Endodermal cell (in vitro differentiated cells): Measurements from ENCODE around the gene RAB3B. TPM values are rescaled to one million over a fixed set of nuclear protein-coding genes. Genes with fewer than 3 reads are reported as not detected.

ENCODE experiments used
- DNase-seq: peaks from one replicate; pipeline ENCODE4 v3.0.0-alpha.2; 2017
- H3K27ac ChIP-seq: 2 replicates; pipeline ENCODE4 v1.5.1; 2013; ENCODE audit warnings: mild to moderate bottlenecking, low read depth, low read length, moderate library complexity
- H3K27me3 ChIP-seq: 2 replicates; pipeline ENCODE4 v1.6.1; 2013; ENCODE audit warnings: mild to moderate bottlenecking, low read length, moderate library complexity; ENCODE audit not compliant: insufficient read depth, control insufficient read depth, poor library complexity, severe bottlenecking
- H3K36me3 ChIP-seq: 2 replicates; pipeline ENCODE4 v1.7.0; 2013; ENCODE audit warnings: mild to moderate bottlenecking, low read length, moderate library complexity; ENCODE audit not compliant: control insufficient read depth, insufficient read depth
- H3K4me1 ChIP-seq: one replicate; pipeline ENCODE4 v1.7.0; 2013; ENCODE audit warnings: low read length; ENCODE audit not compliant: control insufficient read depth, insufficient read depth
- H3K4me3 ChIP-seq: 2 replicates; pipeline ENCODE4 v1.5.1; 2013; ENCODE audit warnings: mild to moderate bottlenecking, low read length, moderate library complexity
- H3K9ac ChIP-seq: 2 replicates; pipeline ENCODE4 v1.6.1; 2013; ENCODE audit warnings: mild to moderate bottlenecking, low read length, moderate library complexity; ENCODE audit not compliant: poor library complexity, severe bottlenecking; ENCODE audit errors: extremely low read depth
- H3K9me3 ChIP-seq: 2 replicates; pipeline ENCODE4 v1.6.1; 2013; ENCODE audit warnings: mild to moderate bottlenecking, low read length, moderate library complexity; ENCODE audit not compliant: control insufficient read depth
- H3K27ac Mint-ChIP-seq: 2 replicates; pipeline ENCODE4 v1.8.0; 2020; ENCODE audit warnings: mixed read lengths
- H3K27me3 Mint-ChIP-seq: 2 replicates; pipeline ENCODE4 v1.8.0; 2021; ENCODE audit warnings: mild to moderate bottlenecking, mixed read lengths; ENCODE audit not compliant: insufficient read depth
- H3K36me3 Mint-ChIP-seq: 2 replicates; pipeline ENCODE4 v1.8.0; 2020; ENCODE audit warnings: low read depth, mixed read lengths
- H3K4me1 Mint-ChIP-seq: 2 replicates; pipeline ENCODE4 v1.8.0; 2020; ENCODE audit warnings: mixed read lengths
- H3K4me3 Mint-ChIP-seq: 2 replicates; pipeline ENCODE4 v1.8.0; 2020; ENCODE audit warnings: mild to moderate bottlenecking, moderate library complexity, mixed read lengths
- H3K9me3 Mint-ChIP-seq: 2 replicates; pipeline ENCODE4 v1.8.0; 2020; ENCODE audit warnings: mild to moderate bottlenecking, mixed read lengths
- WGBS, 2 experiments: methylation state at CpG; one replicate each; pipeline versions ENCODE4 v1.1.5 to v1.1.7; 2013; ENCODE audit warnings: missing lambda C conversion rate in 2 of 2, mixed read lengths in 1 of 2; ENCODE audit not compliant: insufficient coverage in 1 of 2, insufficient read length in 1 of 2; 5-methylcytosine and 5-hydroxymethylcytosine counted together
- total RNA-seq, 2 donors: library from RNA; stranded (reverse); fragmentation: NEBNext Ultra II Directional in 1 of 2; extraction: Animal tissue kit (Norgen Biotek cat#: 25700) in 1 of 2; gene quantifications; 2 replicates in 1 of 2; 3 replicates in 1 of 2; pipeline ENCODE4 v1.2.1, GENCODE V29; 2021
- TF ChIP-seq, protein P1 (sequence below): fragments of 200-600 bp; sonication (generic); conservative IDR thresholded peaks from 2 replicates; pipeline ENCODE4 v1.5.0; 2021; ENCODE audit warnings: antibody characterized with exemption, mild to moderate bottlenecking

RAB3B gene
- total RNA-seq, 2 donors from 2014 or later, result 58.1 to 66.0 TPM

DNA sequence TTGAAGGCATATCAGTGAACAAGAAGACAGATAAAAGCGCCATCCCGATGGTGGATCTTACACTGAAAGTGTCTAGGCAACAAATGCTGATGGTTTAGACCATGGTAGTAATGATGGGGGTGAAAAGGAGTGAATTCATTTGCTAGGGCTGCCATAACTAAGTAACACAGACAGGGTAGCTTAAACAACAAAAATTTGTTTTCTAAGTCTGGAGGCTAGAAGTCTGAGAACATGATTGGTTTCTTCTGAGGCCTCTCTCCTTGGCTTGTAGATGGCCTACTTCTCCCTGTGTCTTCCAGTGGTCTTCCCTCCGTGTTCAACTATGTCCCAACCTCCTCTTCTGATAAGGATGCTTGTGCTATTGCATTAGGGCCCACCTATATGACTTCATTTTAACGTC is 13.4 kb upstream of the RAB3B start:
- Histone ChIP-seq H3K9me3 (no peaks in the 10 kb centered on the region), H3K36me3 (no peaks in the 10 kb centered on the region), H3K4me1 (peaks cover 11% of the 10 kb centered on the region), H3K27me3 (no peaks in the 10 kb centered on the region), H3K4me3 (no peak overlapping the region), H3K9ac (no peak overlapping the region), H3K27ac (no peak overlapping the region)
- 63 to 71% methylated on average over 3 to 4 of the region's 4 CpGs for WGBS, 2 experiments
- TF ChIP-seq, protein P1, sequence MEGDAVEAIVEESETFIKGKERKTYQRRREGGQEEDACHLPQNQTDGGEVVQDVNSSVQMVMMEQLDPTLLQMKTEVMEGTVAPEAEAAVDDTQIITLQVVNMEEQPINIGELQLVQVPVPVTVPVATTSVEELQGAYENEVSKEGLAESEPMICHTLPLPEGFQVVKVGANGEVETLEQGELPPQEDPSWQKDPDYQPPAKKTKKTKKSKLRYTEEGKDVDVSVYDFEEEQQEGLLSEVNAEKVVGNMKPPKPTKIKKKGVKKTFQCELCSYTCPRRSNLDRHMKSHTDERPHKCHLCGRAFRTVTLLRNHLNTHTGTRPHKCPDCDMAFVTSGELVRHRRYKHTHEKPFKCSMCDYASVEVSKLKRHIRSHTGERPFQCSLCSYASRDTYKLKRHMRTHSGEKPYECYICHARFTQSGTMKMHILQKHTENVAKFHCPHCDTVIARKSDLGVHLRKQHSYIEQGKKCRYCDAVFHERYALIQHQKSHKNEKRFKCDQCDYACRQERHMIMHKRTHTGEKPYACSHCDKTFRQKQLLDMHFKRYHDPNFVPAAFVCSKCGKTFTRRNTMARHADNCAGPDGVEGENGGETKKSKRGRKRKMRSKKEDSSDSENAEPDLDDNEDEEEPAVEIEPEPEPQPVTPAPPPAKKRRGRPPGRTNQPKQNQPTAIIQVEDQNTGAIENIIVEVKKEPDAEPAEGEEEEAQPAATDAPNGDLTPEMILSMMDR, result no peak
- H3K4me1 Mint-ChIP-seq, result peaks cover 20% of the 10 kb centered on the region
- DNase-seq, result no peak
- no peaks in the 10 kb centered on the region for H3K27me3 Mint-ChIP-seq
- no peaks in the 10 kb centered on the region for H3K9me3 Mint-ChIP-seq
- no peak overlapping the region for H3K27ac Mint-ChIP-seq
- no peaks in the 10 kb centered on the region for H3K36me3 Mint-ChIP-seq
- no peak overlapping the region for H3K4me3 Mint-ChIP-seq

DNA sequence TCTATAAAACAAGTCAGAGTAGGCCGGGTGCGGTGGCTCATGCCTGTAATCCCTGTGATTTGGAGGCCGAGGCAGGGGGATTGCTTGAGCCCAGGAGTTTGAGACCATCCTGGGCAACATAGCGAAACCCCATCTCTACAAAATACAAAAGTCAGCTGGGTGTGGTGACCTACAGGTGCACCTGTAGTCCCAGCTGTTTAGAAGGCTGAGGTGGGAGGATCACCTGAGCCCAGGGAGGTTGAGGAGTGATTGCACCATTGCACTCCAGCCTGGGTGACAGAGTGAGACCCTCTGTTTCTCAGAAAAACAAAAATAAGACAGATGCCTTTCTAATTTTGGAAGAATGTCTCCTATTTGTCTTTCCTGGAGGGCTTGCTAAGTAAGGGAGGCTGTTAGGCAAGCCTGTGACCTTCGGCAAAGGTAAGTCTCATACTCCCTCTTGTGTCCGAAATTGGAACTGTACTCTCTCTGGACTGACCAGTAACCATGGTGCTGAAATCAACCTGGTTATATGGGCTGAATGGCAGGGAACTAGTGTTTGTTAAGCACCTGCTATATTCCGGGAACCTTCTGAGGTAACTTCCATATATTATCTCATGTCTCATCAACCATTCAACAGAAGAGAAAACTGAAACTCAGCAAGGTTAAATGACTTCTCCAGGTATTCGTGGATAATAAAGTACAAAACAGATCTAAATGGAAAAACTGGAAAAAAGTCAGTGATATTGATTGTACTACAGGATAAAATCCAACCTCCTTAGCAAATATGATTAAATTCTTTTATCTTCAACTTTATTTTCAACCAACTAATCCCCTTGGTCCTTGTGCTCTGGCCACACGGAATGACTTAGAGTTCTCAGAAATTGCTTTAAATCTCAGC is 11.8 kb upstream of the RAB3B start:
- no peaks in the 10 kb centered on the region for H3K36me3 ChIP-seq
- no peaks in the 10 kb centered on the region for H3K9me3 ChIP-seq
- Mint-ChIP-seq H3K4me3 (no peak overlapping the region), H3K36me3 (no peaks in the 10 kb centered on the region), H3K27me3 (no peaks in the 10 kb centered on the region), H3K4me1 (peaks cover 23% of the 10 kb centered on the region), H3K9me3 (no peaks in the 10 kb centered on the region), H3K27ac (no peak overlapping the region)
- 55 to 57% methylated on average over 7 to 9 of the region's 9 CpGs for WGBS, 2 experiments
- H3K4me1 ChIP-seq, result peaks cover 15% of the 10 kb centered on the region
- H3K27ac ChIP-seq, result no peak overlapping the region
- no peaks in the 10 kb centered on the region for H3K27me3 ChIP-seq
- no peak overlapping the region for H3K4me3 ChIP-seq
- no peak overlapping the region for H3K9ac ChIP-seq
- TF ChIP-seq, protein P1, result peak; percentile 96
- peak; percentile 84 for DNase-seq

DNA sequence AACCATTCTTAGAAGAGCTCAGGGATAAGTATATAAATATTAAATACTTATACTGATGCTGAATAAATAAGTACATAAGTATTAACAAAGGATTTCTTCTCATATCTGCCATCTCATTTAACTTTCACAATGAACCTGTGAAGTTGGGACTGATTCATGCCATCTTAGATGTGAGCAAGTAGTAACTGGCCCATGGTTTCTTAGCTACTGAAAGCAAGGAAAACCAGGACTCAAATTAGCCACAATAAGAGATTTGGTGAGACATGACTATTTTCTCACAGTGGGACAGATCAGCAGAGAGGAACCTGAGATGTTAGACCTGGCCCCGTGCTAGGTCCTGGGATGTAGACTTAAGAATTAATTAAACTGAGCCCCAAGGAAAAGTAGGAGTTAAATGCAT is 8.2 kb upstream of the RAB3B start:
- Histone ChIP-seq H3K9me3 (no peaks in the 10 kb centered on the region), H3K27me3 (no peaks in the 10 kb centered on the region), H3K27ac (no peak overlapping the region), H3K4me1 (peaks cover 11% of the 10 kb centered on the region), H3K36me3 (no peaks in the 10 kb centered on the region), H3K9ac (no peak overlapping the region), H3K4me3 (no peak overlapping the region)
- Mint-ChIP-seq H3K4me3 (no peak overlapping the region), H3K27ac (no peak overlapping the region), H3K4me1 (peaks cover 19% of the 10 kb centered on the region), H3K36me3 (no peaks in the 10 kb centered on the region), H3K9me3 (no peaks in the 10 kb centered on the region), H3K27me3 (no peaks in the 10 kb centered on the region)
- TF ChIP-seq, protein P1, result no peak
- no peak for DNase-seq
- WGBS, 2 experiments, result 83 to 91% methylated on average over 1 of the region's 1 CpG
